NCI-H128 (cell line): ENCODE results near the gene HNF1A.

ENCODE experiments used
- DNase-seq: peaks from one replicate; lab custom pipeline; 2025; ENCODE audit not compliant: unreplicated experiment; lab: John Stamatoyannopoulos, UW

Gene HNF1A

DNA sequence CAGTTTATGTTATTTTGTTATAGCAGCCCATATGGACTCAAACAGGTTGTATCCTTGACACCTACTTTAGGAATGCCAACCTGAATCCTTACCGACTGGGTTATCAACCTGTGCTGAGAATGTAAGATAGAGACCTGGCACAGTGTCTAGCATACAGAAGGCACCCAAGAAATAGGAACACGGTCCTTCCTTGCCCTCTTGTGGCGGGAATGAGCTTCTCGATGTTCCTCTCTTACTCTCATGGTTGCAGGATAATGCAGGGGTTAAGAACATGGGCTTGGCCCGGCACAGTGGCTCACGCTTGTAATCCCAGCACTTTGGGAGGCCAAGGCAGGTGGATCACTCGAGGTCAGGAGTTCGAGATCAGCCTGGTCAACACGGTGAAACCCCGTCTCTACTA, 31.4 kb downstream of the HNF1A start:
- no peak for DNase-seq

DNA sequence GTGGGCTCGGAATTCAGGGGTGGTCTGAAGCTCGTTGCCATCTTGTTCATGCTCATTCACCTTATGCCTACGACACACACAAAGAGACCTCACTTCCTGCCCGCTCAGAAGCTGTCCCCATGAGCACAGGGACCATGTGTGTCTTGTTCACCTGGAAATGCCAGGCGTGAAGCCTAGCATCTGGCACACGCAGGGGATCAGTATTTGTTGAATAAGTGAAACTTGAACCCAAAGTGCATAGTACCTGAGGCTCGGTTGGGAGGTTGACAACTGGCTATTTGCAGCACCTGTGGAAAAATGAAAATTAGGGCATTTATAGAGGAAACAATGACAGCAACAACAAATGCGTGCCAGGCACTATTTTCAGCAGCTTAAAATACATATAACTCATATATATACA, 32.5 kb downstream of the HNF1A start:
- no peak for DNase-seq

DNA sequence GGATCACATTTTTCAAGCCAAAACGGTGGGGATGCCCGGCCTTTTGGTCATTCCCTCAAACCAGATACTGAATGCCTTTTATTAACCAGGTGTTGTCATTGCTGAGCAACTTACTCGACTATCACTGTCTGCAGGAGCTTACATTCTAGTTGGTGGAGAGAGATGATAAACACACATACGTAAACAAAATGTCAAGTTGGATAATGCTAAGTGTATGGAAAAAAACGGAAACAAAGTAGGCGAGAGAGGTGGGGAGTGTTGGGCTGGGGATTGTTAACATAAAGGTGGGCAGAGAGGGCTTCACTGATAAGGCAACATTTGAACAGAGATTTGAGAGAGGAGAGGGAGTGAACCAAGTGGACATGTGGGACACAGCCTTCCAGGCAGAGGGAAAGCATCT, 33.5 kb downstream of the HNF1A start:
- DNase-seq, result no peak

DNA sequence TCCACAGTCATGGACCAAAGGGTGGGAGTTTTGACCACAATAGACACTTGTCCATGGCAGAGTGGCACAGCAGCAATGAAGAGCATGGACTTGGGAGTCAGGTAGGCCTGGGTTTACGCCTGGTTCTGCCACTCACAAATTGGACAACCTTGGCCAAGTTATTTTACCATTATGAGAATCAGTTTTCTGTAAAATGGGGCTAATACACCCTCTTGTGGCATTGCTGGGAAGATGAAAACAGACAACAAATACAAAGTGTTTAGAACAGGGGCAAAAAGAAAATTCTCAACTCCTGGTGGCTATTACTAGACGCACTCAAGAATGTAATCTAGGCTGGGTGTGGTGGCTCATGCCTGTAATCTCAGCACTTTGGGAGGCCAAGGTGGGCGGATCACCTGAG, 35.4 kb downstream of the HNF1A start:
- DNase-seq, result no peak

DNA sequence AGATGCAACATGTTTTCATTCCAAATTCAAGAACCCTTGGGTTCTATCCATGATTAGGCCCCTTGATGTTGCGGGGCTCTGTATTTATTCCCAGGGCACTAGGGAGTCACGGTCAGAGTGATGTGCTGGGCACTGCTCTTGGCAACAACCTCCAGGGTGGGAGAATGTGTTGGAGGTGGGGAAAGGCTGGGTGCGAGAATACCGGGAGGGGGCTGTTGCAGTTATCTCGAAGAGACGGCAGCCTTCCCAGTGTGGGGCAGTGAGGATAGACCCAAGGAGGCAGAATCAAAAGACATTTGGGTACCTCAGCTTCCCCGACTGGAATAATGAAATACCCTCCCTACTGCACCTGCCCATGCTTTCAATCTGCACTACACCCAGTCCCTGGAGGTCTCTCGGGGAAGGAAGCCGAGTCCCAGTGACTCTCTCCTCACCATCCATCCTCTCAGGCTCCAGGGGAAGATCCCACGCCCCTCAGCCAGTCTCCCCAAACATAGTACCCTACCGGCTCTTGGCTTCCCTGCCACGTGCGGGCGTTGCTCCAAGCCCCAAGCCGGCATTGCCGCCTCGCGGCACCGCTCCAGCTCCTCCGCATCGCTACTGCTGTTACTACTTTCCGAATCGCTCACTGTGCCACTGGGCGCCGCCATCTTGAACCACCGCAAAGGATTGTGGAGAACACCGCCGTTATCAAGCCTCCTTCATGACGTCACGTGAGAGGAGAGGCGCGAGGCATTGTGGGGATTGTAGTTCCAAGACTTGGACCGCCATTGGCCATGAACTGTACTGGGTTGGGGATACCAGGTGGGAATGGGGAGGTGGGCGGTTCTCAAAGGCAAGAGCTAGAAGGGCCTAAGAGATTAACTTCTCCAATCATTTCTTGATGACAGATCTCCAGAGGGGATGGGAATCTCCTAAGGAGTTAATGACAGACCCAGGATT, 37.8 kb downstream of the HNF1A start, which contains the start of gene C12orf43:
Gene C12orf43, minus strand, starts transcription at position 663 of the 942 bp plus-strand sequence. Its CDS starts 13 bp downstream, at position 650.
- DNase-seq, result peak; percentile 87

DNA sequence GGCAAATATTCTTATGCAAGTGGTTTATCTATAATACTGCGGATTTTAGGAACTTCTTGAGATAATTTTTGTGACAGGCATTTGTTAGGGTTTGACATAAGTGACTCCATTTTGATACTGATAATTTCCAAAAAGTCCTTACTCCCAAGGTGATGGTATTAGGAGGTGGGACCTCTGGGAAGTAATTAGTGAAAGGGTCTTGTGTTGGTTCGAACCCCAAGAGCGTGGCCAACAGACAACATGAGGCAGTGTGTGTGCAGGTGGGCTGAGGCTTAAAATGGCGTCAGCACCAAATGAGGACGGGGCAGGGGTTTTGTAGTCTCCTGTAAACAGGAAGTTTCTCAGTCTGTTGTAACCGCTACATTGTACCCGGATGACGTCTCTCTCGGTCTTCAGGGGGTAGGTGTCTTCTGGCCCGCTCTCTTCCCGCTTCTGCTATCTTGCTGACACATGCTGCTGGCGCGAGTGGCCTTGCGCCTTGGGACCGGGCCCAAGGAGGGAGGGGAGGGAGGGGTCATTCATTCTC, 39.7 kb downstream of the HNF1A start:
- DNase-seq, result no peak

DNA sequence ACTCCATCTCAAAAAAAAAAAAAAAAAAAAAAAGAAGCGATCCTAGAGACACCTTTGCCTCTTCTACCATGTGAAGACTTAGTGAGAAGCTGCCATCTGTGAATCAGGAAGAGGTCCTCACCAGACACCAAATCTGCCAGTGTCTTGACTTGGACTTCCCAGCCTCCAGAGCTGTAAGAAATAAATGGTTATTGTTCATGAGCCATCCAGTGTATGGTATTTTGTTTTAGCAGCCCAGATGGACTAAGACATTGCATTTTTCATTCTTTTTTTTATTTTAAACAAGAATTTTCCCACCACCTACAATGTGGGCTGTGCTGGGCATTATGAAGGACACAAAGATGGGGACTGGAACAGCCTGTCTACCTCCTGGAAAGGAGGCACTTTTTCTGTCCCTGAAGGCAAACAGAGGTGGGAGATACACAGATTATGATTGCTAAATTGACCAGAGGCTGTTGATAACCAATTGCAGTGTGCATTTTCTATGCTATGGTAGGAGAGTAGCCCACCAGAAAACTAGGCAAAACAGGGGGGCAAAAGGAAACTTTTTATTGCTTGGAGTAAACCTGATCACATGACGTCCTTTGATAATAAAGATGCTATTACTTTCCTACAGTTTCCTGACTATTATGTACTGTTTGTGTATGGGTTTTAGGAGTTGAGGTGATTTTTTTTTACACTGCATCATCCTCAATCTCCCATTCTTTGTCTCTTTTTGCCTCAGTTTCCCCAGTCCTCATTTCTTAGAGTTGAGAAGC, 40.7 kb downstream of the HNF1A start:
- DNase-seq, result no peak

DNA sequence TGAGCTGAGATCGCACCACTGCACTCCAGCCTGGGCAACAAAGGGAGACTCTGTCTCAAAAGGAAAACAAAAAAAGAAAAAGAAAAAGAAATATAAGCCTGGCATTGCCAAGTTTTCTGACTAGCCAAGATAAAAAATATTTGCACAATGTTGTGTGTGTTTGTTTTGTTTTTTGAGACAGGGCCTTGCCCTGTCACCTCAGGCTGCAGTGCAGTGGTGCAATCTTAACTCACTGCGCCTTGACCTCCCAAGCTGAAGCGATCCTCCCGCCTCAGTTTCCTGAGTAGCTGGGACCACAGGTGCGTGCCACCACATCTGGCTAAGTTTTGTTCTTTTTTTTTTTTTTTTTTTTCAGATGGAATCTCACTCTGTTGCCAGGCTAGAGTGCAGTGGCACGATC, 43.4 kb downstream of the HNF1A start:
- DNase-seq, result no peak

DNA sequence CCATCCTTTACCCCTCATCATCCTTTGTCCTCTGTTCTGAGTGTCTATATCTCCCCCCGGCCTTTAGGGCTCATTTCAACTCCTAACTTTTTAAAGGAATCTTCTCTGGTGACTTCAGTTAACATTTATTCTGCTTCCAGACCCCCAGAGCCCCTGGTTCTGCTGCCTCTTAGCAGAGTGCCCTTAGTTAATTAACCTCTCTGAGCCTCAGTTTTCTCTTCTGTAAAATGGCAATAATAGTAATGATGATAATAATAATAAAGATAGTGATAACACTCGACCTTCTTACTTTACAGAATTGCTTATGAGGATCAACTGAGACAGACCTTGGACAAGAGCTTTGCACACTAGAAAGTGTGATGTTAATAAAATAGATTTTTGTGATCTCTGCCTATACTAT, 44.4 kb downstream of the HNF1A start:
- DNase-seq, result no peak

DNA sequence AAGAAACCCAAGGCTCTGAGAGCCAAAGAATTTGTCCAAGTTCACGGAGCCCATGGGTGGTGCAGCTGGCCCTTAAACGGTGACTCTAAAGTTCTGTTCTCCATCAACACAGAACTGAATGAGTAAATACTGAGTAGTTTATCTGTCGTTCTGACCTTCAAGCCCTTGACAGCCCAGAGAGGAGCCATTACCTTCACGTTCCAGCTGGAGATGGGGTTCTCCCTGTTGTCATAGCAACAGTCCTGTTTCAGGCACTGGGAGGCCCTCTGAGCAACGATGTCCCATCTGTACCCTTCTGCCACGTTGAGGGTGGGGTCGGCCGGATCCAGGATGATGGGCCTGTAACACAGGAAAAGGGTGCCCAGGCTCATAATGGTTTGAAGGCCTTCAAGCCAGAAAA, 45.5 kb downstream of the HNF1A start:
- DNase-seq, result no peak

DNA sequence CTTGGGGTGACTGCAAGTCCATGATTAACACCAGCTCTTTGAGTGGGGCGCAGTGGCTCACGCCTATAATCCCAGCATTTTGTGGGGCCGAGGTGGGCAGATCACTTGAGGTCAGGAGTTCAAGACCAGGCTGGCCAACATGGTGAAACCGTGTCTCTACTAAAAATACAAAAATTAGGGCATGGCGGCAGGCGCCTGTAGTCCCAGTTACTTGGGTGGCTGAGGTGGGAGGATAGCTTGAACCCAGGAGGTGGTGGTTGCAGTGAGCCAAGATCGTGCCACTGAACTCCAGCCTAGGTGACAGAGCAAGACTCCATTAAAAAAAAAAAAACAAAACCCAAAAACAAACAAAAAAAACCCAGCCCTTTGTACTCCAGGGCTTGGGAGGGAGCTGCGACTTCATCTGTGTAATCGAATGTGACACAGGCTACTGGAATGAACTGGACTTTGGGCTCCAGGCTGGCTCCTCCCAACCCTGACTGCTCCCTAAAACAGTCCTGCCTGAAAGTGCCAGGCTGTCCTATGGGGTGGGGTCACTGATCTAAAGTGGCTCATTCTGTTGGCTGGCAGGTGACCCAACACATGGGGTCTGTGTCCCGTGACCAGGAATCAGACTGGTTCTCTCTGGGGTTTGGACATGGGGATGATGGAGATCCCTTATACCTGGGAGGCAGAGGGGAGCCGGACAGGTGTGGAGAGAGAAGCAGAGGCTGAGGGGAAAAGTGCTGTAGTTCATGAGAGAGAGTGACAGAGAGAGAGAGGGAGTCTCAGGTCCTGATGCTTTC, 47.3 kb downstream of the HNF1A start:
- no peak for DNase-seq

DNA sequence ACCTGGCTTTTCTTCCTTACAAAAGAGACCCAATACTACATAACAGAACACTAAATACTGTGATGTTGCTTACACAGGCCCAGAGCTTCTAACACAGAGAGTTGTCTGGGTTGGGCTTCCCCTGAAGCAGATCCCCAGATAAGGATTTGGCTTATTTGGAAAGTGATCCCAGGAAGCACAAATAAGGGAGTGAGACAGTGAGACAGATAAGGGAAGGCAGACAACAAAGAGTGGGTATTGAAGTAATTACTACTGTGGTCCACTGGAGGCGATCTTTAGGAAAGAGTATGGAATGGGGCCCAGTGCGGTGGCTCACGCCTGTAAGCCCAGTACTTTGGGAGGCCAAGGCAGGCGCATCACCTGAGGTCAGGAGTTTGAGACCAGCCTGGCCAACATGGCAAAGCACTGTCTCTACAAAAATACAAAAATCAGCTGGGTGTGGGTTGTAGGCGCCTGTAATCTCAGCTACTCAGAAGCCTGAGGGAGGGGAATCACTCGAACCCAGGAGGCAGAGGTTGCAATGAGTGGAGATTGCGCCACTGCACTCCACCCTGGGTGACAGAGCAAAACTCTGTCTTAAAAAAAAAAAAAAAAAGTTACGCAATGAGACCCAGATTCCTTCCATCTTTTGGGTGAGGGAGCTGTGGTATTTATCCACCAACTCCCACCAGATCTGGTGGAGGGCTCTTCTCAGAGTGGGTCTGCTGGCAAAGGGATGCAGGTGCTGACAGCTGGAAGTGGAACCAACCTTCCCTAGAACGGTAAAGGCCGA, 48.1 kb downstream of the HNF1A start:
- DNase-seq, result no peak

DNA sequence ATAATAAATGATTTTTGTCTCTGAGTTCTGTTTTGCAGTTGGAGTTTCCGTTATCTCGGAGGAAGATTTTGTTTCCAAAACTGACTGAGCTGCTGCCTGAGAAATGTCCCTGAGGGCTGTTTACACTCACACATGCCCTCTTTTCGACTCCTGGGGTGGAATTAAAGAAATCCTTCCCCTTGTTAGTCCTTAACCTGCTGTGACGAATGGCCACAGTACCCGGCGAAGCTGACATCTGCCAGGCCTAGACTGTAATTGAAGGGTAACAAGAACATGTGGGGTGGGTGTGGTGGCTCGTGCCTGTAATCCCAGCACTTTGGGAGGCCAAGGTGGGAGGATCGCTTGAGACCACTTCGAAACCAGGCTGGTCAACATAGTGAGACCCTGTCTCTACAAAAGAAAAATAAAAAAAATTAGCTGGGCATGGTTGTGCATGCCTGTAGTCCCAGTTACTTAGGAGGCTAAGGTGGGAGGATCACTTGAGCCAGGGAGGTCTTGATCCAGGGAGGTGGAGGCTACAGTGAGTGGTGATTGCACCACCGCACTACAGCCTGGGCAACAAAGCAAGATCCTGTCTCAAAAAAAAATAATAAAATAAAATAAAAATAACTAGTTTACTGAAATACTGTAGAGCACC, 52.4 kb downstream of the HNF1A start:
- no peak for DNase-seq

DNA sequence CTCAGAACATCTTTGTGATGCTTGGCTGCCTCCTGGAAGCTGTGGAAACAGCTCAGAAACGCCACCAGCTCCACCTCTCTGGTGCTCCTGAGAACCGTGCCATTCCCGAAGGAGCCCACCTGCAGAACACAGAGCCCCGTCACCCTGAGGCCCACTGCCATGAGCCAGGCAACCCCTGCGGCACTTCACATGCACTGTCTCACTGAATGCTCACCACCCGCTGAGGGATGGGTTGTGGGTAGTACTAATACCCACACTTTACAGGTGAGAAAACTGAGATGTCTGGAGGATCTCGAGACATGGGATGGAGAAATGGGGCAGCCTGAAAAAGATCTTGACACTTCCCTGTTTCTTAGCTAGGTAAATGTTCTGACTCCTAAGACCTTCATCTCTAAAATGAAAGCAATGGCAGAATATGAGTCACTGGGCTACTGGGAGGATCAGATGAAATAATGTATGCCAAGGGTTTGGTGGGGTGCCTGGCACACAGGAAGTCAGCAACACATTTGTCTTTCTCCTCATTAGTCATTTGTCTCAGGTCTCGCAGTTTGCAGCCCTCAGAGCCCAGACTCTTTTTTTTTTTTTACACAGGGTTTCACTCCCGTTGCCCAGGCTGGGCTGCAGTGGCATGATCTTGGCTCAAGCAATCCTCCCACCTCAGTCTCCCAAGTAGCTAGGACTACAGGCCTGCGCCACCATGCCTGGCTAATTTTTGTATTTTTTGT, 55.4 kb downstream of the HNF1A start:
- no peak for DNase-seq

DNA sequence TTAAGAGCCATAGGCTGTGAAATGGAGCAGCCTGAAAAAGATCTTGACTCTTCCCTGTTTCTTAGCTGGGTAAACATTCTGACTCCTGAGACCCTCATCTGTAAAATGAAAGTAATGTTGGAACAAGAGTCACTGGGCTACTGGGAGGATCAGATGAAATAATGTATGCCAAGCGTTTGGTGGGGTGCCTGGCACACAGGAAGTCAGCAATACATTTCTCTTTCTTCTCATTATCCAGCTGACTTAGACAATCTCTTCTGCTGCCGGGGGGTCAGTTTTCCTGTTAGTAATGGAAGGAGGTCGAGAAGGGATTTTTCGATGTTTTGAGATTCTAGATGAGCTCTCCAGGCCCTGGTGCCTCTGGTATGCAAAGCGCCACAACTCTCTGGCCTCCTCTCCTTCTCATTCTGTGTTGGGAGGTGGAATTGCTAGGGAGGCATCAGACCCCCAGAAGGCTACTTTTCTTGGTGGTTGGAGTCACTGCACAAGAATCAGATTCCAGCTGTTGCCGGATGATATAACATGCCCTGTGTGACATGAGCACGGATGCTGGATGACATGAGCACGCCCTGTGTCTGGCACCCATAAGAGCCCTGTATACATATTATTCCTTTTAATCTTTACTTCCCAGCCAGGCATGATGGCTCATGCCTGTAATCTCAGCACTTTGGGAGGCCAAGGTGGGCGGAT, 56.4 kb downstream of the HNF1A start:
- DNase-seq, result no peak

DNA sequence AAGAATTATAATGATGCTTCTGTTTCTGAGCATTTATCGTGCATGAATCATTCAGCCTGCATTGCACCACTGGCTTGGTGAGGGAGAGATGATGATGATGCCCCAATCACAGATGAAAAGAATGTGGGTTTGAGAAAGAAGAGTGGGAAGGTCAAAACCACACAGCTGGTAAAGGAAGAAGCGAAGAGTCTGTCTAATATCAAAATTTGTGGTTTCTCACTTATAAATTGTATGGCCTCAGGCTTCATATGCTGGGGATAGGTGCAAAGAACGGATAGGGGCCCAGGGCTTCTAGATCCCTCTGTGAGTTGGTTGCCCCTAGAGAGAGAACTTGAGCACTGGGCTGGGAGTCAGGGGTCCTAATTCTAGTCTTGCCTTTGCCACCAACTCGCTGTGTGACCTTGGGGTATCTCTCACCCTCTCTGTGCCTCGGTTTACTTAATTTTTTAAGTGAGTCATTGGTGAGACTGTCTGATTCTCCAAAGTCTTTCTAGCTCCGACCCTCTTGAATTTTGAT, 58.5 kb downstream of the HNF1A start:
- no peak for DNase-seq

DNA sequence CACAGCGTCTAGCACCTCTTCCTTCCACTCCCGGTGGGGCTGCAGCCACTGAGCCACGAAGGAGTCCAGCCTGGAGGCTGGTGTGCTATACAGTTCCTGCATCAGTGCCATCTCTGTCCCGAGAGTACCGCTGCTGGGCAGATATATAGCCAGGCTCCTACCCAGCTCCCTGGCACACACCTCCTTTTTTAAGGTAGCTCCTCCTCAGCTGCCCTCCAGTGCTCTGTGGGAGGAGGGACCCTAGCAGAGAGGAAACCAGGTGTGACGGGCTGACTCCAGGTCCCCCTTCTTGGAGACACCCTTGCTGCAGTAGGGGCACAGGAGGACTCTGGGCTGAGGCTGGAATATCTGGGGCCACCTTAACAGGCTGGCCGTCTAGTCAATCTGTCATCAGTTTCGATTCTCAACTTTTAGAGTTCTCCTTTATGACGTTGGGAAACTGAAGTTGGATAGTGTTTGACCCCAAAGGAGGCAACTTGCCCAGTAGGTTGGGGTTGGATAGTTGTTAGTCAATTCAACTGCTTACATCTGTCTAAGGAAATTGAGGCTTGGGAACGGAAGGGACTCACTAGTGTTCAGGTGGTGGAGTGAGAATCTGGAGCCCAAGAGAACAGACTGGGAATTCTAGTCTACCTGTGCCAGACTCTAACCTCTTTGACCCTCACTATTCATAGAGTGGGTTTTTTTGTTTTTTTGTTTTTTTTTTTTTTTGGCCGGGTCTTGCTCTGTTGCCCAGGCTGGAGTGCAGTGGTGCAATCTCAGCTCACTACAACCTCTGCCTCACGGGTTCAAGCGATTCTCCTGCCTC, 60.7 kb downstream of the HNF1A start, which contains the start of gene OASL:
Gene OASL, minus strand, starts transcription at position 386 of the 808 bp plus-strand sequence. Its CDS starts 275 bp downstream, at position 111.
- DNase-seq, result no peak
